HepG2 (cell line): Measurements from ENCODE around the gene MYL2. TPM values are rescaled to one million over a fixed set of nuclear protein-coding genes. Genes with fewer than 3 reads are reported as not detected.

Source experiments
- ATAC-seq: fragments of 200-7000 bp; cut with Tn5 transposase; 3 replicates; pipeline ENCODE4 v1.9.1; 2020; ENCODE audit warnings: mild to moderate bottlenecking, moderate library complexity
- BruUV-seq: library from RNA; stranded (reverse); fragments of 400-500 nt; replicated peaks from 2 replicates; lab custom pipeline; 2021; lab: Mats Ljungman, UMichigan
- CTCF ChIA-PET: fragments of 300-600 bp; formaldehyde crosslinking; extraction: SDS; loops from one replicate; lab custom pipeline; 2021; ENCODE audit warnings: low total read pairs, inconsistent platforms, low intra/inter-chr PET ratio; lab: Yijun Ruan, JAX
- POLR2A ChIA-PET: fragments of 350-600 bp; sonication (Branson Sonifier 250); formaldehyde crosslinking; loops from one replicate; lab custom pipeline; 2020; ENCODE audit warnings: antibody characterized with exemption, inconsistent platforms; lab: Yijun Ruan, JAX
- DNase-seq: peaks from one replicate; pipeline ENCODE4 v3.0.0-alpha.2; 2015; ENCODE audit warnings: low spot score
- FAIRE-seq: peaks from 3 replicates; lab custom pipeline; 2011; peaks lifted over from hg19 to GRCh38; lab: Jason Lieb, UNC
- H2AFZ ChIP-seq: one replicate; pipeline ENCODE4 v1.6.1; 2011; ENCODE audit warnings: low read length, inconsistent platforms
- H3K27ac ChIP-seq: fragments of 300-600 bp; 3 replicates; pipeline ENCODE4 v1.8.0; 2011; ENCODE audit warnings: mixed run types, mild to moderate bottlenecking, mixed read lengths, low read length, inconsistent platforms; ENCODE audit not compliant: insufficient read depth; ENCODE audit errors: extremely low read length
- H3K27me3 ChIP-seq, 2 experiments: fragments of 200-600 bp in 1 of 2; 2 replicates in 1 of 2; 3 replicates in 1 of 2; pipeline versions ENCODE4 v1.6.0 to v1.8.0; 2011; ENCODE audit warnings: low read length in 2 of 2, mild to moderate bottlenecking in 2 of 2, moderate library complexity in 2 of 2, inconsistent platforms in 1 of 2; ENCODE audit not compliant: insufficient read depth in 2 of 2, control insufficient read depth in 1 of 2
- H3K36me3 ChIP-seq, 2 experiments: fragments of 200-600 bp in 1 of 2; replicated peaks in 1 of 2; 2 replicates in 1 of 2; 3 replicates in 1 of 2; pipeline versions ENCODE4 v1.5.1 to v1.8.0; 2011; ENCODE audit warnings: low read length in 2 of 2, inconsistent platforms in 1 of 2; ENCODE audit not compliant: insufficient read depth in 2 of 2, control insufficient read depth in 1 of 2
- H3K4me1 ChIP-seq: 2 replicates; pipeline ENCODE4 v1.5.1; 2012; ENCODE audit warnings: low read length, inconsistent platforms; ENCODE audit not compliant: insufficient read depth
- H3K4me2 ChIP-seq: 2 replicates; pipeline ENCODE4 v1.6.0; 2011; ENCODE audit warnings: low read depth, low read length, inconsistent platforms
- H3K4me3 ChIP-seq, 3 experiments: fragments of 200-600 bp in 1 of 3; sonication (generic), shearing (Covaris generic) in 1 of 3; replicated peaks in 1 of 3; 2 replicates each; pipeline ENCODE4 v1.5.1; 2011 to 2016; ENCODE audit warnings: low read length in 3 of 3, inconsistent platforms in 2 of 3, low read depth in 2 of 3, mild to moderate bottlenecking in 2 of 3, control low read depth in 1 of 3, mixed read lengths in 1 of 3; ENCODE audit not compliant: insufficient read depth in 1 of 3
- H3K79me2 ChIP-seq: one replicate; pipeline ENCODE4 v1.6.1; 2011; ENCODE audit warnings: low read length, inconsistent platforms; ENCODE audit not compliant: insufficient read depth
- H3K9ac ChIP-seq: 2 replicates; pipeline ENCODE4 v1.6.0; 2011; ENCODE audit warnings: mild to moderate bottlenecking, low read depth, low read length, inconsistent platforms; ENCODE audit not compliant: insufficient read depth
- H3K9me3 ChIP-seq: 2 replicates; pipeline ENCODE4 v1.5.1; 2012; ENCODE audit warnings: mild to moderate bottlenecking, low read length
- H4K20me1 ChIP-seq: 2 replicates; pipeline ENCODE4 v1.6.0; 2011; ENCODE audit warnings: inconsistent platforms, mild to moderate bottlenecking, low read length, moderate library complexity; ENCODE audit not compliant: insufficient read depth
- AGO1 ChIP-seq: fragments of 200-400 bp; formaldehyde crosslinking; IDR thresholded peaks from 2 replicates; pipeline ENCODE4 v1.6.1; 2017; ENCODE audit warnings: mild to moderate bottlenecking, low read depth, low read length, moderate library complexity; ENCODE audit not compliant: poor library complexity, severe bottlenecking
- MYNN ChIP-seq: sonication (generic); formaldehyde crosslinking; IDR thresholded peaks from 2 replicates; pipeline ENCODE4 v1.4.0; 2020; ENCODE audit warnings: mild to moderate bottlenecking, low read depth, missing genetic modification reagents
- XRCC5 ChIP-seq: fragments of 200-400 bp; formaldehyde crosslinking; optimal IDR thresholded peaks from 2 replicates; pipeline ENCODE3; 2017; ENCODE audit warnings: mild to moderate bottlenecking, low read length
- ZFP1 ChIP-seq: IDR thresholded peaks from 2 replicates; pipeline ENCODE4 v1.6.1; 2016
- WGBS: methylation state at CpG from one replicate; pipeline ENCODE4 v1.1.6; 2017; ENCODE audit warnings: low lambda C conversion rate; 5-methylcytosine and 5-hydroxymethylcytosine counted together
- in situ Hi-C: cut with HindIII; loops from 2 replicates; pipeline ENCODE4 v1.10.0; 2017; ENCODE audit warnings: low pct_unique_long_range_greater_than_20kb; ENCODE audit not compliant: extremely low pct_ligation_motif_present
- intact Hi-C: fragments of 100-400 bp; cut with micrococcal nuclease; formaldehyde crosslinking; loops from one replicate; pipeline ENCODE4 v1.10.0; 2022; ENCODE audit not compliant: unreplicated experiment
- polyA plus RNA-seq, 8 experiments: library from polyadenylated mRNA; depleted of rRNA in 3 of 8; stranded (reverse) in 7 of 8; unstranded in 1 of 8; fragments of >200 nt; fragmentation: Illumina TruSeq in 4 of 8; extraction: Trizol in 4 of 8; gene quantifications; 2 replicates each; pipeline versions ENCODE4 v1.2.1 to v1.2.3, GENCODE V29; 2011 to 2016; ENCODE audit warnings: low read depth in 4 of 8, missing spikeins in 1 of 8, mixed read lengths in 1 of 8; ENCODE audit not compliant: insufficient read depth in 1 of 8
- total RNA-seq, 5 experiments: library from RNA; depleted of rRNA; stranded (reverse); fragments of >200 nt; fragmentation: Illumina TruSeq; extraction: Trizol; gene quantifications; 2 replicates each; pipeline ENCODE4 v1.2.3, GENCODE V29; 2016; ENCODE audit warnings: low read depth in 1 of 5
- TF ChIP-seq, protein P1 (sequence below): sonication (generic); formaldehyde crosslinking; IDR thresholded peaks from 2 replicates; pipeline ENCODE4 v1.4.0; 2020; ENCODE audit warnings: missing genetic modification reagents
- TF ChIP-seq, protein P2 (sequence below): sonication (generic); formaldehyde crosslinking; IDR thresholded peaks from 2 replicates; pipeline ENCODE4 v1.4.0; 2020; ENCODE audit warnings: missing genetic modification reagents, borderline replicate concordance

The MYL2 gene
- total and polyA plus RNA-seq, 2 of the 13 experiments (the other 11 are each of a cell fraction or from before 2014, with no cell fraction given): not detected

DNA sequence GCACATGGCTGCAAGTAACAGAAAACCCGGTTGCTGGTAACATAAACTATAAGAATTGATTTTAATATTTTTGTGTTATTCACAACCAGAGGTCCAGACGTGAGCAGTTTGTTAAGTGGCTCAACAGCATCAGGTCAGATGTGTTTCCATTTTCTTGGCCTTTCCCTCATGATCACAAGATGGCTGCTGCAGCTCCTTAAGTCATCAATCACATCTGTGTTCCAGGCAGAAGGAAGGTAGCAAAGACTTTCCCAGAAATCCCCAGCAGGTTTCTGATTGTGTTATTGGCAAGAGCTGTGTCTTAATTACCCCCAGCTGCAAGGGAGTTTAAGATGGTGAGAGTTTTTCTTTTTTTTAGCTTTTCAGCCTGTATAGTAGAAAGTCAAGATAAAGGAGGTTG, 40.4 kb upstream of the MYL2 start:
- no peaks in the 10 kb centered on the region for H3K79me2 ChIP-seq
- ChIA-PET POLR2A (no interaction called here), CTCF (no interaction called here)
- intact Hi-C loops (no loop called here), in situ Hi-C loops (no loop called here)
- FAIRE-seq (no peak), DNase-seq (no peak), ATAC-seq (no peak)
- H2AFZ ChIP-seq: no peak overlapping the region
- H3K4me2 ChIP-seq: no peak overlapping the region
- no peak overlapping the region for H3K4me3 ChIP-seq
- TF ChIP-seq AGO1 (no peak), XRCC5 (no peak), MYNN (CRISPR knock-in tag) (no peak), ZFP1 (CRISPR knock-in tag) (no peak)
- TF ChIP-seq, protein P1, sequence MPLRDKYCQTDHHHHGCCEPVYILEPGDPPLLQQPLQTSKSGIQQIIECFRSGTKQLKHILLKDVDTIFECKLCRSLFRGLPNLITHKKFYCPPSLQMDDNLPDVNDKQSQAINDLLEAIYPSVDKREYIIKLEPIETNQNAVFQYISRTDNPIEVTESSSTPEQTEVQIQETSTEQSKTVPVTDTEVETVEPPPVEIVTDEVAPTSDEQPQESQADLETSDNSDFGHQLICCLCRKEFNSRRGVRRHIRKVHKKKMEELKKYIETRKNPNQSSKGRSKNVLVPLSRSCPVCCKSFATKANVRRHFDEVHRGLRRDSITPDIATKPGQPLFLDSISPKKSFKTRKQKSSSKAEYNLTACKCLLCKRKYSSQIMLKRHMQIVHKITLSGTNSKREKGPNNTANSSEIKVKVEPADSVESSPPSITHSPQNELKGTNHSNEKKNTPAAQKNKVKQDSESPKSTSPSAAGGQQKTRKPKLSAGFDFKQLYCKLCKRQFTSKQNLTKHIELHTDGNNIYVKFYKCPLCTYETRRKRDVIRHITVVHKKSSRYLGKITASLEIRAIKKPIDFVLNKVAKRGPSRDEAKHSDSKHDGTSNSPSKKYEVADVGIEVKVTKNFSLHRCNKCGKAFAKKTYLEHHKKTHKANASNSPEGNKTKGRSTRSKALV: no peak
- TF ChIP-seq, protein P2, sequence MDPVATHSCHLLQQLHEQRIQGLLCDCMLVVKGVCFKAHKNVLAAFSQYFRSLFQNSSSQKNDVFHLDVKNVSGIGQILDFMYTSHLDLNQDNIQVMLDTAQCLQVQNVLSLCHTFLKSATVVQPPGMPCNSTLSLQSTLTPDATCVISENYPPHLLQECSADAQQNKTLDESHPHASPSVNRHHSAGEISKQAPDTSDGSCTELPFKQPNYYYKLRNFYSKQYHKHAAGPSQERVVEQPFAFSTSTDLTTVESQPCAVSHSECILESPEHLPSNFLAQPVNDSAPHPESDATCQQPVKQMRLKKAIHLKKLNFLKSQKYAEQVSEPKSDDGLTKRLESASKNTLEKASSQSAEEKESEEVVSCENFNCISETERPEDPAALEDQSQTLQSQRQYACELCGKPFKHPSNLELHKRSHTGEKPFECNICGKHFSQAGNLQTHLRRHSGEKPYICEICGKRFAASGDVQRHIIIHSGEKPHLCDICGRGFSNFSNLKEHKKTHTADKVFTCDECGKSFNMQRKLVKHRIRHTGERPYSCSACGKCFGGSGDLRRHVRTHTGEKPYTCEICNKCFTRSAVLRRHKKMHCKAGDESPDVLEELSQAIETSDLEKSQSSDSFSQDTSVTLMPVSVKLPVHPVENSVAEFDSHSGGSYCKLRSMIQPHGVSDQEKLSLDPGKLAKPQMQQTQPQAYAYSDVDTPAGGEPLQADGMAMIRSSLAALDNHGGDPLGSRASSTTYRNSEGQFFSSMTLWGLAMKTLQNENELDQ (CRISPR knock-in tag): no peak
- no peaks in the 10 kb centered on the region for H4K20me1 ChIP-seq
- no peak overlapping the region for H3K27ac ChIP-seq
- H3K4me1 ChIP-seq: no peaks in the 10 kb centered on the region
- no peak overlapping the region for H3K9ac ChIP-seq
- BruUV-seq: no TSS peak
- H3K9me3 ChIP-seq: no peaks in the 10 kb centered on the region
- no peaks in the 10 kb centered on the region for H3K36me3 ChIP-seq
- peaks cover 0 to 15% of the 10 kb centered on the region in 2 experiments; a peak in 3 of 5 replicates for H3K27me3 ChIP-seq
- WGBS: 14% methylated on average over 2 of the region's 2 CpGs
